Loucy (cell line): Measurements from ENCODE around the gene ZDHHC12.

ENCODE experiments used
- H2AFZ ChIP-seq: fragments of 200-600 bp; sonication (generic); 2 replicates; pipeline ENCODE4 v1.6.0; 2016; ENCODE audit warnings: antibody characterized with exemption, mild to moderate bottlenecking, low read length, moderate library complexity
- H3F3A ChIP-seq: fragments of 200-600 bp; 2 replicates; pipeline ENCODE4 v1.6.0; 2016; ENCODE audit warnings: antibody characterized with exemption, low read depth, mild to moderate bottlenecking
- H3K27me3 ChIP-seq: fragments of 200-600 bp; sonication (generic); 2 replicates; pipeline ENCODE4 v1.6.1; 2014; ENCODE audit warnings: low read length, mild to moderate bottlenecking; ENCODE audit not compliant: insufficient read depth, poor library complexity, severe bottlenecking
- H3K36me3 ChIP-seq: fragments of 200-600 bp; sonication (generic); 2 replicates; pipeline ENCODE4 v1.6.1; 2016; ENCODE audit warnings: low read length; ENCODE audit not compliant: insufficient read depth
- H3K4me1 ChIP-seq: fragments of 200-600 bp; sonication (generic); 2 replicates; pipeline ENCODE4 v1.5.1; 2014; ENCODE audit warnings: low read length, mild to moderate bottlenecking; ENCODE audit not compliant: insufficient read depth, poor library complexity, severe bottlenecking
- H3K4me2 ChIP-seq: fragments of 200-600 bp; sonication (generic); 2 replicates; pipeline ENCODE4 v1.6.0; 2014; ENCODE audit warnings: antibody characterized with exemption, low read length, low read depth, mild to moderate bottlenecking; ENCODE audit not compliant: poor library complexity, severe bottlenecking
- H3K4me3 ChIP-seq: fragments of 200-600 bp; sonication (generic); 2 replicates; pipeline ENCODE4 v1.5.1; 2014; ENCODE audit warnings: low read length, mild to moderate bottlenecking, mixed read lengths; ENCODE audit not compliant: poor library complexity, severe bottlenecking
- H3K79me2 ChIP-seq: fragments of 200-600 bp; sonication (generic); 2 replicates; pipeline ENCODE4 v1.6.1; 2014; ENCODE audit warnings: low read length; ENCODE audit not compliant: insufficient read depth
- H3K9ac ChIP-seq: fragments of 200-600 bp; sonication (generic); 2 replicates; pipeline ENCODE4 v1.6.0; 2014; ENCODE audit warnings: mild to moderate bottlenecking, low read depth, low read length, moderate library complexity; ENCODE audit not compliant: poor library complexity, severe bottlenecking
- H3K9me2 ChIP-seq: fragments of 200-600 bp; sonication (generic); replicated peaks from 2 replicates; pipeline ENCODE4 v1.6.1; 2016; ENCODE audit warnings: low read depth, low read length, mixed read lengths
- H3K9me3 ChIP-seq: fragments of 200-600 bp; sonication (generic); 2 replicates; pipeline ENCODE4 v1.6.1; 2014; ENCODE audit warnings: mild to moderate bottlenecking, antibody characterized with exemption, low read length, low read depth; ENCODE audit not compliant: insufficient read depth
- H4K20me1 ChIP-seq: fragments of 200-600 bp; sonication (generic); 2 replicates; pipeline ENCODE4 v1.6.0; 2014; ENCODE audit warnings: antibody characterized with exemption, low read length, mild to moderate bottlenecking; ENCODE audit not compliant: insufficient read depth, poor library complexity, severe bottlenecking
- CTCF ChIP-seq: fragments of 200-600 bp; sonication (generic); conservative IDR thresholded peaks from 2 replicates; pipeline ENCODE4 v1.5.1; 2014; ENCODE audit warnings: mild to moderate bottlenecking, antibody characterized with exemption, low read length
- EZH2phosphoT487 ChIP-seq: fragments of 200-600 bp; IDR thresholded peaks from 2 replicates; pipeline ENCODE4 v1.6.1; 2018; ENCODE audit warnings: antibody characterized with exemption, mild to moderate bottlenecking, moderate library complexity, borderline replicate concordance

ZDHHC12 gene

GRCh38 chr9:128706671-128707381, 17.1 kb downstream of the ZDHHC12 start:
- Histone ChIP-seq H3K9ac (no peak overlapping the region), H3K4me3 (no peak overlapping the region), H3K9me3 (no peaks in the 10 kb centered on the region), H2AFZ (no peak overlapping the region), H3K79me2 (no peaks in the 10 kb centered on the region), H3K27me3 (no peaks in the 10 kb centered on the region), H4K20me1 (no peaks in the 10 kb centered on the region), H3K9me2 (no peaks in the 10 kb centered on the region), H3K4me2 (no peak overlapping the region), H3F3A (no peaks in the 10 kb centered on the region), H3K36me3 (no peaks in the 10 kb centered on the region), H3K4me1 (no peaks in the 10 kb centered on the region)
- TF ChIP-seq CTCF: no peak
- no peak for TF ChIP-seq EZH2phosphoT487

- H3K27me3 ChIP-seq: no peaks in the 10 kb centered on the region
- H4K20me1 ChIP-seq: no peaks in the 10 kb centered on the region
- no peaks in the 10 kb centered on the region for H3K36me3 ChIP-seq
- H3K4me1 ChIP-seq: no peaks in the 10 kb centered on the region
- H3K9me2 ChIP-seq: no peaks in the 10 kb centered on the region
- H3F3A ChIP-seq: no peaks in the 10 kb centered on the region
- no peak overlapping the region for H3K9ac ChIP-seq
- no peaks in the 10 kb centered on the region for H3K9me3 ChIP-seq
- no peaks in the 10 kb centered on the region for H3K79me2 ChIP-seq
- no peak overlapping the region for H3K4me2 ChIP-seq
- no peak overlapping the region for H2AFZ ChIP-seq
- H3K4me3 ChIP-seq: no peak overlapping the region
- TF ChIP-seq CTCF (no peak), EZH2phosphoT487 (no peak)
Measured at GRCh38 chr9:128706045-128706444, 17.9 kb downstream of the ZDHHC12 start.

- no peaks in the 10 kb centered on the region for H4K20me1 ChIP-seq
Measured at GRCh38 chr9:128705051-128705965, 18.6 kb downstream of the ZDHHC12 start.

More at GRCh38 chr9:128705051-128705965, 18.6 kb downstream of the ZDHHC12 start:
- no peak overlapping the region for H2AFZ ChIP-seq
- no peaks in the 10 kb centered on the region for H3F3A ChIP-seq
- no peak overlapping the region for H3K4me3 ChIP-seq
- H3K9ac ChIP-seq: no peak overlapping the region
- no peaks in the 10 kb centered on the region for H3K9me3 ChIP-seq
- no peaks in the 10 kb centered on the region for H3K27me3 ChIP-seq
- H3K4me1 ChIP-seq: no peaks in the 10 kb centered on the region
- no peaks in the 10 kb centered on the region for H3K9me2 ChIP-seq
- no peaks in the 10 kb centered on the region for H3K79me2 ChIP-seq
- no peaks in the 10 kb centered on the region for H3K36me3 ChIP-seq
- H3K4me2 ChIP-seq: no peak overlapping the region
- TF ChIP-seq CTCF (no peak), EZH2phosphoT487 (no peak)
